Hepatocyte (in vitro differentiated cells): Measurements from ENCODE around the gene PSD.

Experiments used
- CTCF ChIP-seq: fragments of 200-600 bp; sonication (generic); IDR thresholded peaks from 2 replicates; pipeline ENCODE4 v1.5.1; 2016; ENCODE audit warnings: antibody characterized with exemption, mild to moderate bottlenecking; ENCODE audit not compliant: poor library complexity
- EZH2 ChIP-seq: fragments of 200-600 bp; sonication (generic); IDR thresholded peaks from 2 replicates; pipeline ENCODE4 v1.6.1; 2016; ENCODE audit warnings: antibody characterized with exemption, mild to moderate bottlenecking, borderline replicate concordance
- EZH2phosphoT487 ChIP-seq: fragments of 200-600 bp; sonication (generic); IDR thresholded peaks from one replicate; pipeline ENCODE4 v1.6.1; 2018; ENCODE audit warnings: antibody characterized with exemption, mild to moderate bottlenecking, low read depth, moderate library complexity; ENCODE audit not compliant: unreplicated experiment, severe bottlenecking

- no peak for TF ChIP-seq CTCF
- TF ChIP-seq EZH2, result no peak
- TF ChIP-seq EZH2phosphoT487, result no peak
These were observed 45.4 kb upstream of the PSD start for GRCh38 chr10:102463983-102464382.
